ENCODE data around the gene CCER1. TPM values are rescaled to one million over a fixed set of nuclear protein-coding genes. Genes with fewer than 3 reads are reported as not detected.

The CCER1 gene, protein sequence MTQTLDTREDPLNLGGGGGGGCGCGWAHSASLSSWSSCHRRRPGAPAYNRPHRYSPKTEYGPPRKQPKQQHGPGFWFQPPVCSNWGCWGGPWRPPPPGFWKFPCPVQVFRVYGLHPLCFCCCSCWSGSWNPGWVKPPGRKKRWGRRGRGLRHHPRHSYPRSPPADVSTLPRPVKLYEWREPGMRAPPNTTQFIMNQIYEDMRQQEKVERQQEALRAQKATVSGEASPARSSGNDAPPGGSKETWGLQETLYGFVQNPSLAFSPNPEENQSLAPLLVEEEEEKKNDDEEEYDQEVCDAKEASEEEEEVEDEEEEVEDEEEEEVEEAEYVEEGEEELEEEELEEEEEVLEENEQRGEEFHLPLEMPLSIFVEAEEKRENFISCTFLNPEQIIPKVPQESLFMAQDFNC
- not detected for total RNA-seq

- Histone ChIP-seq H3K27me3 (no peaks in the 10 kb centered on the region), H3K9me3 (no peaks in the 10 kb centered on the region), H3K36me3 (no peaks in the 10 kb centered on the region), H3K4me1 (peaks cover 9% of the 10 kb centered on the region), H3K4me3 (no peak within 1 kb of the TSS), H3K27ac (no peak within 1 kb of the TSS)
- no peak for TF ChIP-seq CTCF (IDR thresholded peaks at IDR 0.05)
- TF ChIP-seq POLR2A (IDR thresholded peaks at IDR 0.05) = no peak
- TF ChIP-seq POLR2AphosphoS5 (IDR thresholded peaks at IDR 0.05; ENCODE audit: insufficient read depth in 1 of 2, low read depth in 1 of 2) = no peak
- intact Hi-C loops (cut with DNase I) = loop anchor here (10.0 kb wide), 1 partner anchor 1410 kb away; no protein-coding TSS in a partner anchor
- no peak for DNase-seq (ENCODE audit: extremely low spot score in 2 of 2)
Measured at GRCh38 chr12:90954921-90955320, at the start of gene CCER1. Gene CCER1, minus strand, starts transcription at chr12:90955176. Its CDS starts 434 bp downstream, at chr12:90954742.

GRCh38 chr12:91003737-91004136 lies 48.8 kb upstream of the CCER1 start:
- H3K27ac ChIP-seq = no peak overlapping the region
- no peaks in the 10 kb centered on the region for H3K9me3 ChIP-seq
- no peak for DNase-seq (ENCODE audit: extremely low spot score in 2 of 2)
- H3K27me3 ChIP-seq = no peaks in the 10 kb centered on the region
- no peak for TF ChIP-seq CTCF (IDR thresholded peaks at IDR 0.05)
- no peak for TF ChIP-seq POLR2AphosphoS5 (IDR thresholded peaks at IDR 0.05; ENCODE audit: insufficient read depth in 1 of 2, low read depth in 1 of 2)
- no peak for TF ChIP-seq POLR2A (IDR thresholded peaks at IDR 0.05)
- H3K36me3 ChIP-seq = no peaks in the 10 kb centered on the region
- no peaks in the 10 kb centered on the region for H3K4me1 ChIP-seq
- H3K4me3 ChIP-seq = no peak overlapping the region
- intact Hi-C loops (cut with DNase I) = no loop called here

DNA sequence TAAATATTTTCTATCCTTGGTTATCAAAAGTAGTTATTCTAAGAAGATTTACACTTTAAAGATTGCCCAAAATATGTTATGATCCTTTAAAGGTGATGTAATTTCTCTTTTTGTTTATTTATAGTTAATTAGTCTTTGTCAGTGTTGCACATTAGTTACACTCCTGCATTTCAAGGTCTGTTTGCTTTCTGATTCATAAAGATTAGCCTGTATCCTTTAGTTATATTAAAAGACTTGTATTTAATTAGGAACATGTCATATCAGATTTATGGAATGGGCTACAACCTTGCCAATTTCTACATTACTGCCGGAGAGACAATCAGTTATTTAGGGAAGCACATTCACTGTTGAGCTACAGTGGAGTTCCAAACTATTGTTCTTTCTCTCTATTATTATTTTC lies 46.3 kb upstream of the CCER1 start:
- TF ChIP-seq CTCF (IDR thresholded peaks at IDR 0.05) (no peak), POLR2AphosphoS5 (IDR thresholded peaks at IDR 0.05; ENCODE audit: insufficient read depth in 1 of 2, low read depth in 1 of 2) (no peak), POLR2A (IDR thresholded peaks at IDR 0.05) (no peak)
- intact Hi-C loops (cut with DNase I) = no loop called here
- Histone ChIP-seq H3K36me3 (no peaks in the 10 kb centered on the region), H3K9me3 (no peaks in the 10 kb centered on the region), H3K27me3 (no peaks in the 10 kb centered on the region), H3K4me1 (no peaks in the 10 kb centered on the region), H3K27ac (no peak overlapping the region), H3K4me3 (no peak overlapping the region)
- no peak for DNase-seq (ENCODE audit: extremely low spot score in 2 of 2)

DNA sequence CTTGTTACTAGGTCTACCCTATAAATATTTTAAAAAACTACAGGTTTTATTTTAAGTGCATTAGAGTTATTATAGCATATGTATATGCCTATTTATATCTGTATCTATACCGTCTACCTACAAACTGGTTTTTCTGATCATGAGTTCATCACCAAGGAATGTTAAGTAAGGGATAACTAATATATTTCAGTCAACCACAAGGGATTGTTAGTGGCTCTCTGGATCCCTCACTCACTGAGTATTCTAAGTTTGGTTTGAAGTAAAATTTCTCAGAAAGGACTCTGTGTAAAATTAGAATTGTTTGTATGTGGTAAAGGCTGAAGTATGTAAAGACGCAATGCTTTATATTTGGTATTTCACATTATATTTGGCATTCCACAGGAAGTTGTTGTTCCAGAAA lies 45.0 kb upstream of the CCER1 start:
- no peaks in the 10 kb centered on the region for H3K4me1 ChIP-seq
- DNase-seq (ENCODE audit: extremely low spot score in 2 of 2) = no peak
- no peak overlapping the region for H3K27ac ChIP-seq
- H3K27me3 ChIP-seq = no peaks in the 10 kb centered on the region
- no peaks in the 10 kb centered on the region for H3K9me3 ChIP-seq
- no peaks in the 10 kb centered on the region for H3K36me3 ChIP-seq
- intact Hi-C loops (cut with DNase I) = no loop called here
- H3K4me3 ChIP-seq = no peak overlapping the region
- TF ChIP-seq POLR2AphosphoS5 (IDR thresholded peaks at IDR 0.05; ENCODE audit: insufficient read depth in 1 of 2, low read depth in 1 of 2) (no peak), POLR2A (IDR thresholded peaks at IDR 0.05) (no peak)

- DNase-seq (ENCODE audit: extremely low spot score in 2 of 2) = no peak
- no peaks in the 10 kb centered on the region for H3K4me1 ChIP-seq
- H3K36me3 ChIP-seq = no peaks in the 10 kb centered on the region
- no peak overlapping the region for H3K4me3 ChIP-seq
- intact Hi-C loops (cut with DNase I) = no loop called here
- H3K27me3 ChIP-seq = no peaks in the 10 kb centered on the region
- H3K9me3 ChIP-seq = no peaks in the 10 kb centered on the region
- TF ChIP-seq POLR2AphosphoS5 (IDR thresholded peaks at IDR 0.05; ENCODE audit: insufficient read depth in 1 of 2, low read depth in 1 of 2) (no peak), POLR2A (IDR thresholded peaks at IDR 0.05) (no peak), CTCF (IDR thresholded peaks at IDR 0.05) (no peak)
- H3K27ac ChIP-seq = no peak overlapping the region
Measured at GRCh38 chr12:90999527-90999926, 44.6 kb upstream of the CCER1 start.

Data from vagina (tissue), 2 donors.